CD14-positive monocyte (primary cell): ENCODE data around the gene ZNF117. TPM values are rescaled to one million over a fixed set of nuclear protein-coding genes. Genes with fewer than 3 reads are reported as not detected.
"Not testable (repeated sequence)": the region's sequence is repeated elsewhere in the genome, so short reads cannot be mapped to it uniquely, and the experiment has no call there.

Experiments
- DNase-seq, 3 donors: peaks; one replicate each; pipeline ENCODE4 v3.0.0-alpha.2; 2011 to 2022
- H2AFZ ChIP-seq: 2 replicates; pipeline ENCODE4 v1.6.0; 2012; ENCODE audit warnings: mild to moderate bottlenecking, low read depth, low read length, inconsistent platforms; ENCODE audit not compliant: insufficient read depth, poor library complexity, severe bottlenecking
- H3K27ac ChIP-seq, 2 donors: 1 replicate in 1 of 2; 2 replicates in 1 of 2; pipeline ENCODE4 v1.5.1; 2012 to 2013; ENCODE audit warnings: low read length in 2 of 2, control low read depth in 1 of 2, inconsistent platforms in 1 of 2, low read depth in 1 of 2, mild to moderate bottlenecking in 1 of 2
- H3K27me3 ChIP-seq, 2 donors: one replicate each; pipeline versions ENCODE4 v1.6.0 to v1.6.1; 2011 to 2013; ENCODE audit warnings: low read length in 2 of 2; ENCODE audit not compliant: control insufficient read depth in 2 of 2, insufficient read depth in 2 of 2
- H3K36me3 ChIP-seq, 2 donors: replicated peaks in 1 of 2; 1 replicate in 1 of 2; 2 replicates in 1 of 2; pipeline versions ENCODE4 v1.5.1 to v1.6.1; 2012 to 2013; ENCODE audit warnings: low read length in 2 of 2, control low read depth in 1 of 2, inconsistent platforms in 1 of 2, mild to moderate bottlenecking in 1 of 2; ENCODE audit not compliant: insufficient read depth in 2 of 2, control insufficient read depth in 1 of 2
- H3K4me1 ChIP-seq, 2 donors: 1 replicate in 1 of 2; 2 replicates in 1 of 2; pipeline versions ENCODE4 v1.5.1 to v1.6.1; 2012 to 2013; ENCODE audit warnings: low read length in 2 of 2, control low read depth in 1 of 2, inconsistent platforms in 1 of 2, mild to moderate bottlenecking in 1 of 2, moderate library complexity in 1 of 2; ENCODE audit not compliant: insufficient read depth in 2 of 2, control insufficient read depth in 1 of 2
- H3K4me2 ChIP-seq: replicated peaks from 2 replicates; pipeline ENCODE3; 2012; ENCODE audit warnings: low read length, moderate library complexity, mild to moderate bottlenecking; ENCODE audit not compliant: poor library complexity, severe bottlenecking; ENCODE audit errors: extremely low read depth
- H3K4me3 ChIP-seq, 3 experiments: fragments of 200-600 bp in 1 of 3; sonication (generic) in 1 of 3; replicated peaks in 1 of 3; 1 replicate in 2 of 3; 2 replicates in 1 of 3; pipeline ENCODE4 v1.5.1; 2011 to 2013; ENCODE audit warnings: low read length in 3 of 3, mild to moderate bottlenecking in 3 of 3, control low read depth in 2 of 3, low read depth in 2 of 3, inconsistent platforms in 1 of 3, moderate library complexity in 1 of 3
- H3K79me2 ChIP-seq: 2 replicates; pipeline ENCODE4 v1.6.0; 2012; ENCODE audit warnings: mild to moderate bottlenecking, control low read depth, inconsistent platforms, low read length, moderate library complexity; ENCODE audit not compliant: insufficient read depth
- H3K9ac ChIP-seq: 2 replicates; pipeline ENCODE4 v1.6.0; 2017; ENCODE audit warnings: low read length, mild to moderate bottlenecking; ENCODE audit not compliant: insufficient read depth, poor library complexity, severe bottlenecking
- H3K9me3 ChIP-seq, 2 donors: replicated peaks in 1 of 2; 1 replicate in 1 of 2; 2 replicates in 1 of 2; pipeline versions ENCODE4 v1.5.1 to v1.6.1; 2012 to 2013; ENCODE audit warnings: low read length in 2 of 2, control low read depth in 1 of 2; ENCODE audit not compliant: control insufficient read depth in 1 of 2, insufficient read depth in 1 of 2
- H4K20me1 ChIP-seq: 2 replicates; pipeline ENCODE4 v1.6.0; 2012; ENCODE audit warnings: mild to moderate bottlenecking, low read length, control low read depth, moderate library complexity; ENCODE audit not compliant: insufficient read depth
- H3K27ac Mint-ChIP-seq, 7 donors: one replicate each; pipeline ENCODE4 v1.8.0; 2020; ENCODE audit warnings: mild to moderate bottlenecking in 7 of 7, mixed read lengths in 7 of 7, moderate library complexity in 6 of 7, inconsistent platforms in 2 of 7
- H3K27me3 Mint-ChIP-seq, 3 donors: one replicate each; pipeline ENCODE4 v1.8.0; 2021 to 2022; ENCODE audit warnings: low read depth in 3 of 3, mild to moderate bottlenecking in 3 of 3, mixed read lengths in 3 of 3, moderate library complexity in 3 of 3, inconsistent platforms in 1 of 3
- H3K36me3 Mint-ChIP-seq, 2 donors: one replicate each; pipeline ENCODE4 v1.8.0; 2020; ENCODE audit warnings: mixed read lengths in 2 of 2, inconsistent platforms in 1 of 2, mild to moderate bottlenecking in 1 of 2
- H3K4me1 Mint-ChIP-seq: one replicate; pipeline ENCODE4 v1.8.0; 2020; ENCODE audit warnings: mild to moderate bottlenecking, mixed read lengths
- H3K4me3 Mint-ChIP-seq, 2 donors: one replicate each; pipeline ENCODE4 v1.8.0; 2020; ENCODE audit warnings: mild to moderate bottlenecking in 2 of 2, mixed read lengths in 2 of 2, moderate library complexity in 1 of 2
- H3K9me3 Mint-ChIP-seq, 7 donors: one replicate each; pipeline ENCODE4 v1.8.0; 2020 to 2022; ENCODE audit warnings: mixed read lengths in 7 of 7, mild to moderate bottlenecking in 6 of 7, moderate library complexity in 6 of 7, inconsistent platforms in 2 of 7
- CTCF ChIP-seq: fragments of 200-600 bp; IDR thresholded peaks from one replicate; pipeline ENCODE4 v1.8.0; 2022; ENCODE audit warnings: antibody characterized with exemption, mild to moderate bottlenecking
- WGBS: methylation state at CpG from one replicate; pipeline ENCODE4 v1.1.5; 2013; ENCODE audit warnings: missing lambda C conversion rate; ENCODE audit not compliant: insufficient coverage; 5-methylcytosine and 5-hydroxymethylcytosine counted together
- intact Hi-C, 2 donors: fragments of 100-400 bp; cut with micrococcal nuclease; formaldehyde crosslinking; loops; one replicate each; pipeline versions ENCODE4 v1.15.0 to v1.15.1; 2023
- polyA plus RNA-seq, 3 donors: library from polyadenylated mRNA; depleted of rRNA in 1 of 3; unstranded in 2 of 3; stranded (reverse) in 1 of 3; fragments of 300-500 nt in 2 of 3; fragments of >200 nt in 1 of 3; fragmentation: Illumina TruSeq in 2 of 3; gene quantifications; 1 replicate in 2 of 3; 2 replicates in 1 of 3; pipeline ENCODE4 v1.2.3, GENCODE V29; 2012 to 2021

Gene ZNF117
- polyA plus RNA-seq, 3 donors: 0.37 to 8.7 (median 0.64) TPM

- peaks cover 55 to 76% (median 55%) of the 10 kb centered on the region in 3 donors for H3K27me3 Mint-ChIP-seq
- Histone ChIP-seq H3K79me2 (no peaks in the 10 kb centered on the region), H3K4me1 (no peaks in the 10 kb centered on the region), H3K4me2 (no peak overlapping the region), H3K9ac (no peak overlapping the region), H3K27ac (no peak overlapping the region), H3K9me3 (peaks cover 0 to 4% of the 10 kb centered on the region in 2 donors), H4K20me1 (no peaks in the 10 kb centered on the region), H2AFZ (no peak overlapping the region), H3K4me3 (no peak overlapping the region), H3K36me3 (no peaks in the 10 kb centered on the region), H3K27me3 (peaks cover 32 to 53% of the 10 kb centered on the region in 2 donors)
- H3K9me3 Mint-ChIP-seq: peaks cover 6 to 22% (median 9%) of the 10 kb centered on the region in 7 donors
- peaks cover 3% of the 10 kb centered on the region for H3K4me1 Mint-ChIP-seq
- H3K36me3 Mint-ChIP-seq: no peaks in the 10 kb centered on the region
- TF ChIP-seq CTCF: no peak
- peak overlapping the region in 1 of 2 donors; percentile 70 for H3K4me3 Mint-ChIP-seq
- DNase-seq: no peak
- intact Hi-C loops: no loop called here
- 11% methylated on average over 1 of the region's 5 CpGs for WGBS
- peak overlapping the region in 1 of 7 donors; percentile 5 for H3K27ac Mint-ChIP-seq
Measured at GRCh38 chr7:64946772-64947171, 44.1 kb downstream of the ZNF117 start.

- Histone ChIP-seq H3K9me3 (peaks cover 0 to 4% of the 10 kb centered on the region in 2 donors), H3K79me2 (no peaks in the 10 kb centered on the region), H4K20me1 (no peaks in the 10 kb centered on the region), H2AFZ (no peak overlapping the region), H3K4me1 (no peaks in the 10 kb centered on the region), H3K4me2 (no peak overlapping the region), H3K9ac (no peak overlapping the region), H3K4me3 (no peak overlapping the region), H3K27ac (no peak overlapping the region), H3K27me3 (peaks cover 32 to 53% of the 10 kb centered on the region in 2 donors), H3K36me3 (no peaks in the 10 kb centered on the region)
- peaks cover 6 to 23% (median 12%) of the 10 kb centered on the region in 7 donors for H3K9me3 Mint-ChIP-seq
- H3K4me3 Mint-ChIP-seq: peak overlapping the region in 1 of 2 donors; percentile 48
- H3K27me3 Mint-ChIP-seq: peaks cover 50 to 76% (median 56%) of the 10 kb centered on the region in 3 donors
- DNase-seq: no peak
- no peak for TF ChIP-seq CTCF
- 66% methylated on average over 2 of the region's 2 CpGs for WGBS
- intact Hi-C loops: no loop called here
- no peaks in the 10 kb centered on the region for H3K36me3 Mint-ChIP-seq
- H3K27ac Mint-ChIP-seq: no peak overlapping the region
- H3K4me1 Mint-ChIP-seq: peaks cover 1% of the 10 kb centered on the region
Measured at GRCh38 chr7:64945503-64946175, 45.2 kb downstream of the ZNF117 start.

- 89% methylated on average over 1 of the region's 5 CpGs for WGBS
Measured at GRCh38 chr7:64944667-64945502, 46.0 kb downstream of the ZNF117 start.

More at GRCh38 chr7:64944667-64945502, 46.0 kb downstream of the ZNF117 start:
- H3K9me3 ChIP-seq, H2AFZ ChIP-seq, H3K27ac ChIP-seq, DNase-seq, H3K9ac ChIP-seq, H3K4me3 ChIP-seq, H3K4me1 Mint-ChIP-seq, H4K20me1 ChIP-seq, H3K4me1 ChIP-seq, H3K36me3 ChIP-seq, H3K4me2 ChIP-seq, H3K79me2 ChIP-seq, intact Hi-C loops, H3K4me3 Mint-ChIP-seq, H3K36me3 Mint-ChIP-seq: not testable (repeated sequence)
- H3K27ac Mint-ChIP-seq: peak overlapping the region in 1 of 7 donors; percentile 46
- peaks cover 32 to 53% of the 10 kb centered on the region in 2 donors for H3K27me3 ChIP-seq
- peaks cover 45 to 72% (median 57%) of the 10 kb centered on the region in 3 donors for H3K27me3 Mint-ChIP-seq
- H3K9me3 Mint-ChIP-seq: peaks cover 6 to 24% (median 12%) of the 10 kb centered on the region in 7 donors
